GM19099 (cell line): Measurements from ENCODE around the gene BCLAF3.

Source experiments
- POLR2A ChIP-seq: IDR thresholded peaks from 3 replicates; pipeline ENCODE4 v1.6.1; 2011; ENCODE audit warnings: low read depth; ENCODE audit not compliant: insufficient read length; ENCODE audit errors: extremely low read depth

BCLAF3 gene

DNA sequence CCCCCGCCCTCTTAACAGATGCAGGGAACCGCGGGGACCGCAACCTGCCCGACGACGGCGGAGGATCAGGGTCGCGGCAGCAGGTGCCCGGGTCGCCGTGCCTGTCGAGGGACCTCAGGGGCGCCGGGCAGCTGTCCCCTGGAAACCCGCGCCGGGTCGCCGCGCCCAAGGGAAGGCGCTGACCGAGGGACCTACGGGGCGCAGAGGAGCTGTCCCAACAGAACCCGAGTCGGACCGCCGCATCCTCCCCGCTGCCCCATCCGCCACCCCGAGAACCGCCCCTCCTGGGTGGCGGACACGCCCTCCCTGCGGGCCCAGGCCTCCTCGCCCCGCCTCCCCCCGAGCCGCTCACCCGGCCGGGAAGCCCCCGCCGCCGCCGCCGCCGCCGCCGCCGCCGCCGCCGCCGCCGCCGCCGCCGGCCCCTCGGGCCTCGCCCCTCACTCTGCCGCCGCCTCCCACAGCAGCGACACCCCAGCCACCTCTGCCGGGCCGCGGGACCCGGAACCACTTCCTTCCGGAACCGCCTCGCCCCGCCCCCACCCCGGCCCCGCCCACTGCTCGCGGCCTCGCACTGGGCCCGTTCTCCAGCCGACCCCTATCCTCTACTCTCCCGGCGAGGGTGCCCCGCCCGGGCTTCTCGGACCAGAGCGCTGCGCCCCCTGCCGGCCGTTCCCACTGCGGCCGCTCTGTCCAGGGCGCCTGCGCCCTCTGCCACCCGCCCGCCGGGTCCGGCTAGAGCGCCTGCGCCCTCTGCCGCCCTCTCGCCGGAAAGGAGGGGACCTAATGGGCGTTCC, at the start of gene BCLAF3:
Gene BCLAF3 (minus strand): TSS at position 506 of the 794 bp plus-strand sequence. CDS start 20,797 bp downstream, outside the sequence.
- TF ChIP-seq POLR2A, result peak; percentile 51

DNA sequence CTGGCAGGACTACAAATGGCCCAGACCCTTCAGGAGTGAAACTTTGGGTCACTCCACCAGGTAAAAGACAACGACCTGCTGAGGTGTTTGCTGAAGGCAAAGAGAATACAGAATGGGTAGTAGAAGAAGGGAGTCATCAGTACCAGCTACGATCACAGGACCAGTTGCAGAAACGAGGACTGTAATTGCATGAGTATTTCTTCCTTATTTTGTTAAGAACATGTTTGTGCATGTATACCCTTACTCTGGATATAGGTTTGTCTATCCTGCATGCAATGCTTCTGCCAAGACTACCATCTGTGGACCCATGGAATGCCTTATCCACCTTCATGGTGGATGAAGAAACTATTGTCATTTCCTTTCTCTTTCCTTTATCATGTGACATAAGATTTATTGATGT, 48.1 kb upstream of the BCLAF3 start:
- TF ChIP-seq POLR2A, result no peak

DNA sequence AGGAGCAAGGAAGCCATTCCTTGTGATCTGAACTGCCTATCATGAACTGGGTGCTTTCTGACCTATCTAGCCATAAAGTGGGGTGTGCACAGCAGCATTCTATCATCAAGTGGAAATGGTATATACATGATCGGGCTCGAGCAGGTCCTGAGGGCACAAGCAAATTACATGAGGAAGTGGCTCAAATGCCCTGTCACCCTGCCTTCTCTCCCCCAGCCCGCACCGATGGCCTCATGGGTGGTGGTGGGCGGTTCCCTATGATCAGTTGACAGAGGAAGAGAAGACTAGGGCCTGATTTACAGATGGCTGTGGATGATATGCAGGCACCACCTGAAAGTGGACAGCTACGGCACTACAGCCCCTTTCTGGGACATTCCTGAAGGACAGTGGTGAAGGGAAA, 46.3 kb upstream of the BCLAF3 start:
- TF ChIP-seq POLR2A, result no peak

DNA sequence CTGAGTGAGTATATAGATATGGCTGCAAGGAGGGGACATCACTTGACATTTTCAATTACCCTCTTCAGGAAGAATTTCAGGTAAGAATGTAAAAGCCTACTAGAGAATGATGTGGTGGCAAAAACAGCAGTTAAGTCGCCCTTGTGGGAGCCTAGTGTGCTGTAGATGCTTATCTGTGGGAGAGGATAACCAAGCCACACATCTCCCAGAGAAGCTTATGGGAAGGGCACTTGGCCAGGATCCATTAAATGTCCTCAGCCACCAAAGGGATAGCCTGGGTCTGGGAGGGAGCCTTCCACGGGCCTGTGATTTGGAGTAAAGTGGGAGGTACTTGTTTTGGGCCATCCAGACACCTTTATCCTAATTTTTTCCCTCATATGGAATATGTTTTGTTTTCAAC, 41.3 kb upstream of the BCLAF3 start:
- TF ChIP-seq POLR2A, result no peak

DNA sequence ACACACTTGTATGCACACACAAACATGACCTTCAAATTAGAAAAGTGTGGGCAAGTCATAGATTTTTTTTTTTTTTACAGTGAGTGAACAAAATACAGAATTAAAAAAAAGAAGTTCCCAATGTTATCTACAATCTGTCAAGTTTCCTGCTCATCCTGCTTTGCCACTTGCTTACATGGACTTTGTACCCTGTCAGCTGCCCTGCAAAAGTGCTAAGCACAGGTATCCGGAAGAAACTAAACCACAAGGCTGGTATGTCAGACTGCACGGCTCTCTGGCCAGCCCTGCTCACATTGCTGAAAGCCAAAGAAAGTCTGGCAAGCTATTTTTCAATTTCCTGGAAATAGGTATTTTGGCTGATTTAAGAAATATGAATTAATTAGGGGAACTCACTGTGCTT, 38.9 kb upstream of the BCLAF3 start:
- TF ChIP-seq POLR2A, result no peak

DNA sequence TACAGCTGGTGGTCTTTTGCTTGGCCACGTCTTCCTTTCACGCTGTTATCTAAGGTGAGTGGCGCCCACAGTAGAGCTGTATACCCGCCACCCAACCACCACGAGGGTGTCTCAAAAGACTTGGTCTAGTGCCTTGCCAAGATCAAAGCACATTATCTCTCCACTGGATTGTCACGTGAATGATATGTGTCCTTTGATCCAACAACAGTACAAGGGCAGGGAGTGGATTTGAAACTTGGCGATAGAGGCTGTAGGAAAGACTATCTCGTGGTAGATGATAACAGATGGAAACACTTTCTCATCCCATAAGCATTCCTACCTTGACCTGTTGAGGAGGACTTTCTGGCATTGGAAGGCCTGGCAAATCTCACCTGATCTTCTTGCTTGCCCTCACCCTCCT, 37.7 kb upstream of the BCLAF3 start:
- TF ChIP-seq POLR2A, result no peak

DNA sequence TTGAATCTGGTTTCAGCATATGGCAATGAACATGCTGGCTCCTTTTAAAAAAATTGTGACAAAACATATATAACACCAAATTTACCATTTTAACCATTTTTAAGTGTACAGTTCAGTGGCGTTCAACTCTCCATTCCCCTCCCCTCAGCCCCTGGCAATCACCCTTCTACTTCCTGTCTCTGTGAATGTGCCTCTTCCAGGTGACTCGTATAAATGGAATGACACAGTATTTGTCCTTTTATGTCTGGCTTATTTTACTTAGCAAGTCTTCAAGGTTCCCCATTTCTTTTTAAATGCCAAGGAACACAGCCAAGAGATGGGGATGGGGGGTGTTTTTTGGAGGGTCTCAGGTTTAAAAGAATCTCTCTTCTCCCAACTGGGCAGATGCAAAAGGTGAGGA, 35.4 kb upstream of the BCLAF3 start:
- no peak for TF ChIP-seq POLR2A

DNA sequence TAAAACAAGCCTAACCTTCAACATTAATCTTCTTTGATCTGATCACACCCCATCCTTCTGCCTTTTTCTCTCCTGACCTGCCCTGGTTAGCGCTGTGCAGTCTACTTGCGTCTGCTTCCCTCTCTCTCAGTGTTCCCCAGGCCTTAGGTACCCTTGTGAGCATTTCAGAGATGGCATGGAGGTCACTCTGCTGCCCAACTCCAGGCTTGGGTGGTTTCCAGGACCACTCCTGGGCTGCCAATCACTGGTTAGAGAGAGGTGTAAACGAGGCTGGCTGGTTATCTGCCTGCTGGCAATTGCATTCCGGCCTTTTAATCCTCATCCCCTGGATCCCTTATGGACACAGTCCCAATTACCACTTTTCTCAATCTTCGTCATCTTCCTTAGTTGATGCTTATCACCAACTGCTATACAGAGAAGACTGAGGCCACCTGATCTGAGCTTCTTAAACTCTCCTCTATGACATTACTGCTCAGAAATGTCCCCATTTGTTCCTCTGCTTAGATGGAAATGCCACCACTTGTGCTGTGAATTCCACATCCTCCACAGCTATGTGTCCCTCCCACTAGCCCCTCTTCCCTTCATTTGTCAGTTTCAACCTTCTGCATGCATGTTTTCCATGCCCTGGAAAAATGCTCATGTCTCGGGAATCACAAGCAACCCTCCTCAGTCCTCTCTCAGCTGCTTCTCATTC, 29.0 kb upstream of the BCLAF3 start:
- no peak for TF ChIP-seq POLR2A

DNA sequence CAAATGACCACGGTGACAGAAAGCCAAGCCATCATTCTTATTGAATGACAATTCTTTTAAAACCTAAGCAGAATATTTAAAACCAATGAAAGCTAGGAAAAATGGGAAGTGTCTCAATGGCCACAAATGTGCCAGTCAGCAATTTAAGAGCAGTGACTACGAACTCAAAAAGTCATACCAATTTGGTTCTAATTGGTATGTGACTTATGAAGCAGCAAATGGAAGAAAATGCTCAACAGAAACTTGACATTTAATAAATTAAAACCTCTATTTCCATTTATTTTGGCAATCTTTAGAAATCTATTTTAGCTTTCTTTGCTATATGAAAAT, 25.7 kb upstream of the BCLAF3 start:
- no peak for TF ChIP-seq POLR2A

DNA sequence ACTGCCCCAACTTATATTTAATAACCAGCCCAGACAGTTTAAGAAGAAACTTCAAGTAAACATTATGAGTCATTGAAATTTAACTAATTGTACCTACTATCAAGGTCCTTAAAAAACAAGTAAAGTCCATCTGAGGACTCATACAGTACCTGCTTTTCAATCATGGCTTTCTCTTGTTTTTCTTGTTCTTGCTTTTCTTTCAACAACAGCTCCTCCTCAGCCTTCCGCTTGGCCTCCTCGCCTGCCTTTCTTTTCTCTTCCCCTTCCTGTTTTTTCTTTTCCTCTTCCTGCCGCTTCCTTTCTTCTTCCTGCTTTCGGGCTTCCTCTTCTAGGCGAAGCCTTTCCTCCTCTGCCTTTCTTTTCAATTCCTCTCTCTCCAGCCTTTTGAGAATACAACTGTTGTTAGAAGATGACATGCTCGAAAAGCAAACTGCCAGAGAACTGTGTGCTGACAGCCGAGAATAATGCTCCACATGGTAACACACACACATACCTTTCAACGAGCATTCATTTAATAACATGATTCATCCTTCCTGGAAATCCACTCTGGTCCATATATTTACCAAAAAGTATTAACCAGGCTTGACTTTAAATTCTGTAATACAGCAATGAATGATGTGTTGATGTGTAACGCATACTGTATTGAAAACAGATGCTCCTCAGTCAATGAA, 25.2 kb upstream of the BCLAF3 start:
- TF ChIP-seq POLR2A, result no peak

DNA sequence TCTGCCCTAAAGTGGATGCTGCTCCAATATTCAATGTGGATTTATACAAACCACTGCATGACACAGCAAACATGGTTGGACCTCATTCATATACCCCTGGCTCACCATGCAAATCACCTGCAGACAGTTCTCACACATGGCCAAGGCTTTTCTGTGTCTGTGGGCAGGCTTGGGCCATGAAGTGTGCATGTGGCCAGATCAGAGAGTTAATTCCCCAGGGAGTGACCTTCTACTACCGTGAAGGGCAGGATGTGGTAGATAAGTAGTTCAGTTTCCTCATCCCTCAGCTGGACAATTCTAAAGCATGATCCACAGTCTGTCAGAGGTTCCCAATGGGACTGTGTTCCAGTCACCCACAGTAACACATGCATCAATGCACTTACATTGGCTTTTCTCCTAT, 24.6 kb upstream of the BCLAF3 start:
- no peak for TF ChIP-seq POLR2A

DNA sequence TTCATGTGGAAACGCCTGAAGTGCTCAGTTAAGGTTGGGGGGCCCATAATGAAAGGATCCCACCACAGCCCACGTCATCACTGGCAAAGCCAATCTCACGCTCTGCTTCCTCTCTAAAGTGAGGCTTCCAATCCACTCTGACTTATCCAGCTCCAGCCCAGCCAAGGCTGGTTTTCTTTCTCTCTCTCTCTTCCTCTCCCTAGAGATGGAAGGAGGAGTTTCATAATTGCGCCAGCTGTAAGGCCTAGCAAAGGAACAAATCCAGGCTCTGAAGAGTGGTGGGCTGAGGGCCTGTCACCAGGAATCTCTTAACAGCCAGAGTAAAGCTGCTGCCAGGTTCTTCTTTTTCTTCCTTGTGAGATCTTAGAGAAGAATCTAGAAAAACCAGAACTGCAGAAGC, 20.7 kb upstream of the BCLAF3 start:
- no peak for TF ChIP-seq POLR2A

DNA sequence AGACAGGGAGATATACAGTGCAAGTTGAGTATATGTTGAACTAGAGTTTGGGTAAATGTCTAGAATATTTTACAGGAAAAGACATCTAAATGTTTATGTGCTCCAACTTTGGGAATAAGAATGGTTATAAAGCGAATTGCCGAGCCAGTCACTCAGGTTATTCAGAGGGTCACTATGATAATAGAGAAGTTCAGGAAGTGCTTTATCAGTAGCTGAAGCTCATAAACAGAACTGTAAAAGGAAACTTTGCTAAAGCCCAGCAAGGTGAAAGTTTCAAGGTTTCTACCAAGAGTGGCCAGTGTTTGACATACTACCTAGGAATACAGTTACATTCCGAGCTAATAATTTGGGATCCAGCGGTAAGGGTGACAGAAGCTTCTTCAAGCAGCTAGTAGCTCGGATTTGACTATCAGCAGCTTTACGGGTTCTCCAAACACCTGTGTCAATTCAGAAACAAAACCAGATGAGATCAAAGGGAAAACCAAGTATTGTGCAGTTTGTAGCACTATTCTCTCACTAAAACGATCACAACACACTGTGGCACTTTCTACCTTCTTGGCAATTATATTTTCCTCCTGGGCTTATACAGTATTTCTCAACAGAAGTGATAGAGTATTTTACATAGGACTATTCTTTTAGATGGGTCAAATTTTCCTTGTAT, 17.2 kb upstream of the BCLAF3 start:
- TF ChIP-seq POLR2A, result no peak

DNA sequence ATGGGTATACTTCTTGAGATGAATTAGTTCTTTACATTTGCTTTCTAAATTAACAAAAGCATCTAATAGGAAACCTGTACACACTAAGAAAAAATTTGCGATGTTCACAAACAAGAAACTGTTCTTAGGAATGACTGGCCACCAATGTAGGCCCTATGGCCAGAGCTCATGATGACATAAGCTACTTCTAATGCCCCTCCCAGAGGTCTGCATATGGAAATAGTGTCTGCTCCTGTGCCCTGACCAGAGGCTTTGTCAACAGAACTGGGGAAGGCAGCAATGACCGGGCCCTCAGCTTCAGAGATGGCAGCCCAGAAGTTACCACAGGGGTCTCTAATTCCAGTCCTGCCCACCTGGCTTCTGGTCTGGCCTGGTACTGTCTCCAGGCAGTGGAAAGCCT, 15.0 kb upstream of the BCLAF3 start:
- no peak for TF ChIP-seq POLR2A

DNA sequence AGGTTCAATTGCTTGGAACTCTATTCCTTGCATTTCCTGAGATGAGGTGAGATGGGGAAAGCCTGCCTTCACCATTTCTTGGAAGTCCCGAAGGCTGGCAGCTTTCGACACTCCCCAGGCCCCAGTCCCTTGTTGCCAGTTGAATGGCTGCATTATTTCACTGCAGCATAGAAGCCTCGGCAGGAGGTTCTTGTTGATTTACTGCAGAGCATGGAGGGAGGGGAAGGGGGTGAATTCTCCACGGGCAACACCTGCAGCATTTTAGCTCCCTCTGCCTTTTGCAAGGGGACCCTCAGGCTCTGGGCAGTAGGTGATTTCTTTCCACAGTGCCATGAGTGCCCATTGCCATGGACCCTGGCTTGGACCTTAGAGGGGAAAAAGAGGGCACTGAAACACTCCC, 10.7 kb upstream of the BCLAF3 start:
- no peak for TF ChIP-seq POLR2A
